ENCODE data around the gene RAB6D.
"Not testable (repeated sequence)": the region's sequence is repeated elsewhere in the genome, so short reads cannot be mapped to it uniquely, and the experiment has no call there.

DNA sequence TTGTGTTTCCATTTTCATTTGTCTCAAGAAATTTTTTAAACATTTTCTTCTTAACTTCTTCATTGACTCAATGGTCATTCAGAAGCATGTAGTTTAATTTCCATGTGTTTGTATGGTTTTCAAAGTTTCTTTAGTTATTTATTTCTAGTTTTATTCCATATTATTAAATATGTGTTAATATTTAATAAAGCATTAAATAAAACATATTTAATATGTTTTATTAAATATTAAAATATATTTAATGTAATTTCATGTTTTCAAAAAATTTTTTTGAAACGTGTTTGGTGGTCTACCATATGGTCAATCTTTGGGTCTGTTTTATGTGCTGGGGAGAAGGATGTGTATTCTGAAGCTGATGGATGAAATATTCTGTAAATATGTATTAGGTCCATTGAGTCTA lies 32.2 kb upstream of the RAB6D start:
- TF ChIP-seq, protein P1, sequence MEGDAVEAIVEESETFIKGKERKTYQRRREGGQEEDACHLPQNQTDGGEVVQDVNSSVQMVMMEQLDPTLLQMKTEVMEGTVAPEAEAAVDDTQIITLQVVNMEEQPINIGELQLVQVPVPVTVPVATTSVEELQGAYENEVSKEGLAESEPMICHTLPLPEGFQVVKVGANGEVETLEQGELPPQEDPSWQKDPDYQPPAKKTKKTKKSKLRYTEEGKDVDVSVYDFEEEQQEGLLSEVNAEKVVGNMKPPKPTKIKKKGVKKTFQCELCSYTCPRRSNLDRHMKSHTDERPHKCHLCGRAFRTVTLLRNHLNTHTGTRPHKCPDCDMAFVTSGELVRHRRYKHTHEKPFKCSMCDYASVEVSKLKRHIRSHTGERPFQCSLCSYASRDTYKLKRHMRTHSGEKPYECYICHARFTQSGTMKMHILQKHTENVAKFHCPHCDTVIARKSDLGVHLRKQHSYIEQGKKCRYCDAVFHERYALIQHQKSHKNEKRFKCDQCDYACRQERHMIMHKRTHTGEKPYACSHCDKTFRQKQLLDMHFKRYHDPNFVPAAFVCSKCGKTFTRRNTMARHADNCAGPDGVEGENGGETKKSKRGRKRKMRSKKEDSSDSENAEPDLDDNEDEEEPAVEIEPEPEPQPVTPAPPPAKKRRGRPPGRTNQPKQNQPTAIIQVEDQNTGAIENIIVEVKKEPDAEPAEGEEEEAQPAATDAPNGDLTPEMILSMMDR (IDR thresholded peaks at IDR 0.05; ENCODE audit: extremely low read depth in 1 of 2, insufficient read depth in 1 of 2, low read depth in 1 of 2, low read length in 2 of 2) = not testable (repeated sequence)
- not testable (repeated sequence) for TF ChIP-seq EZH2 (IDR thresholded peaks at IDR 0.05; ENCODE audit: borderline replicate concordance, low read depth, low read length, severe bottlenecking); POLR2AphosphoS5 (IDR thresholded peaks at IDR 0.05; ENCODE audit: insufficient read depth, low read depth, low read length)
